ENCODE measurements around the gene BRAF.

BRAF gene

GRCh38 chr7:140734096-140734495, 190.6 kb downstream of the BRAF start:
- no peak for DNase-seq (ENCODE audit: low read depth)
- H3K4me3 ChIP-seq (ENCODE audit: control insufficient read depth, low read depth, low read length) = no peak overlapping the region
- TF ChIP-seq, protein P1, sequence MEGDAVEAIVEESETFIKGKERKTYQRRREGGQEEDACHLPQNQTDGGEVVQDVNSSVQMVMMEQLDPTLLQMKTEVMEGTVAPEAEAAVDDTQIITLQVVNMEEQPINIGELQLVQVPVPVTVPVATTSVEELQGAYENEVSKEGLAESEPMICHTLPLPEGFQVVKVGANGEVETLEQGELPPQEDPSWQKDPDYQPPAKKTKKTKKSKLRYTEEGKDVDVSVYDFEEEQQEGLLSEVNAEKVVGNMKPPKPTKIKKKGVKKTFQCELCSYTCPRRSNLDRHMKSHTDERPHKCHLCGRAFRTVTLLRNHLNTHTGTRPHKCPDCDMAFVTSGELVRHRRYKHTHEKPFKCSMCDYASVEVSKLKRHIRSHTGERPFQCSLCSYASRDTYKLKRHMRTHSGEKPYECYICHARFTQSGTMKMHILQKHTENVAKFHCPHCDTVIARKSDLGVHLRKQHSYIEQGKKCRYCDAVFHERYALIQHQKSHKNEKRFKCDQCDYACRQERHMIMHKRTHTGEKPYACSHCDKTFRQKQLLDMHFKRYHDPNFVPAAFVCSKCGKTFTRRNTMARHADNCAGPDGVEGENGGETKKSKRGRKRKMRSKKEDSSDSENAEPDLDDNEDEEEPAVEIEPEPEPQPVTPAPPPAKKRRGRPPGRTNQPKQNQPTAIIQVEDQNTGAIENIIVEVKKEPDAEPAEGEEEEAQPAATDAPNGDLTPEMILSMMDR (IDR thresholded peaks at IDR 0.05; ENCODE audit: control insufficient read depth, insufficient read depth, low read depth, low read length, missing control alignments) = no peak

GRCh38 chr7:140732416-140732815, 192.3 kb downstream of the BRAF start:
- no peak for DNase-seq (ENCODE audit: low read depth)
- H3K4me3 ChIP-seq (ENCODE audit: control insufficient read depth, low read depth, low read length) = no peak overlapping the region
- TF ChIP-seq, protein P1 (IDR thresholded peaks at IDR 0.05; ENCODE audit: control insufficient read depth, insufficient read depth, low read depth, low read length, missing control alignments) = no peak

GRCh38 chr7:140726281-140726680, 198.4 kb downstream of the BRAF start:
- no peak overlapping the region for H3K4me3 ChIP-seq (ENCODE audit: control insufficient read depth, low read depth, low read length)
- DNase-seq (ENCODE audit: low read depth) = no peak

DNA sequence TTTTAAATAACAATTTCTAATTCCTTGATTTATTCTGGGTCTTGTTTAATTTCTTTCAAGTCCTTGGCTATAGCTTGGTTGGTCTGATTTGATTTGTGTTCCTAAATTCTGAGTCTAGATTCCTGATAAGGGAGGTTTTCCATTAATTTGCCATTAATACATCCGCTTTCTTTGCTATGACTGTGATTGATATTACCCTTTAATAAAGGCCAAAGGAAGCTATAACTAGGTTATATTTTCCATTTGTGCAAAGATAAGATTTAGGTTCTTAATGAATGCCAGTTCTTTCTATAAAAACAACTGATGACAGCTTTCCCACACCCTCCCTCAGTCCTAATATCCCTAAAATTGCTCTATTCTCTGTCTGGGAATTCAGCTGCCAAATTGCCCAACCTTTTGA, 200.0 kb downstream of the BRAF start:
- no peak for DNase-seq (ENCODE audit: low read depth)
- no peak overlapping the region for H3K4me3 ChIP-seq (ENCODE audit: control insufficient read depth, low read depth, low read length)
- TF ChIP-seq, protein P1 (IDR thresholded peaks at IDR 0.05; ENCODE audit: control insufficient read depth, insufficient read depth, low read depth, low read length, missing control alignments) = no peak

More at GRCh38 chr7:140726281-140726680, 198.4 kb downstream of the BRAF start:
- TF ChIP-seq, protein P1 (IDR thresholded peaks at IDR 0.05; ENCODE audit: control insufficient read depth, insufficient read depth, low read depth, low read length, missing control alignments) = peak; percentile 46

DNA sequence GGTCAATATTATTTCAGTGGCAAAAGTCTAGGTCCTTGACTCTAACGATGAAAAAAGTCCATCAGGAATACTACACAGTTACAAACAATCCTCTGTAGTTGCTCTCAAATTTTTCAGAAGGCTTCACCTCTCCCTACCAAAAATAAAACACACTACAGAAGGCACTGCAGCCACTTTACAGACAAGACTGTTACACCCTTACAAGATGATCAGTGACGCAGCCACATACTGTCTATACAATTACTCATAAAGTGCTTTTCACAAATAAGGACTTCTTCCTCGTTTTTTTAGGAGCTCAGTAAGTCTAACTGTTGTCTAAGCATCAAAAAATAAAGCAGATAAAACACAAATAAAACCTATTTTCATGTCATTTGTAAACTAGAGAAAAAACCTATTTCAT, 201.2 kb downstream of the BRAF start:
- TF ChIP-seq, protein P1 (IDR thresholded peaks at IDR 0.05; ENCODE audit: control insufficient read depth, insufficient read depth, low read depth, low read length, missing control alignments) = no peak
- DNase-seq (ENCODE audit: low read depth) = no peak
- H3K4me3 ChIP-seq (ENCODE audit: control insufficient read depth, low read depth, low read length) = no peak overlapping the region

- TF ChIP-seq, protein P1 (IDR thresholded peaks at IDR 0.05; ENCODE audit: control insufficient read depth, insufficient read depth, low read depth, low read length, missing control alignments) = no peak
- DNase-seq (ENCODE audit: low read depth) = no peak
- H3K4me3 ChIP-seq (ENCODE audit: control insufficient read depth, low read depth, low read length) = no peak overlapping the region
Observed at GRCh38 chr7:140723006-140723405, 201.7 kb downstream of the BRAF start.

- DNase-seq (ENCODE audit: low read depth) = no peak
- TF ChIP-seq, protein P1 (IDR thresholded peaks at IDR 0.05; ENCODE audit: control insufficient read depth, insufficient read depth, low read depth, low read length, missing control alignments) = no peak
- no peak overlapping the region for H3K4me3 ChIP-seq (ENCODE audit: control insufficient read depth, low read depth, low read length)
Observed at GRCh38 chr7:140722254-140722653, 202.5 kb downstream of the BRAF start.
